Uterus (tissue), 4 donors: Measurements from ENCODE around the gene PEDS1. TPM values are rescaled to one million over a fixed set of nuclear protein-coding genes. Genes with fewer than 3 reads are reported as not detected.

Experiments
- DNase-seq, 2 donors: peaks; one replicate each; pipeline ENCODE4 v3.0.0-alpha.2; 2019 to 2020
- H3K27ac ChIP-seq, 2 donors: fragments of 200-600 bp; sonication (generic); 1 replicate in 1 of 2; 2 replicates in 1 of 2; pipeline ENCODE4 v1.5.1; 2016 to 2018
- H3K27me3 ChIP-seq, 2 donors: fragments of 200-600 bp; sonication (generic); one replicate each; pipeline ENCODE4 v1.5.1; 2018 to 2019; ENCODE audit warnings: control low read depth in 1 of 2
- H3K36me3 ChIP-seq, 2 donors: fragments of 200-600 bp; sonication (generic); one replicate each; pipeline ENCODE4 v1.5.1; 2019; ENCODE audit warnings: control low read depth in 1 of 2
- H3K4me1 ChIP-seq, 2 donors: fragments of 200-600 bp; sonication (generic); one replicate each; pipeline ENCODE4 v1.5.1; 2018 to 2019; ENCODE audit warnings: control low read depth in 1 of 2
- H3K4me3 ChIP-seq, 2 donors: fragments of 200-600 bp; sonication (generic); 1 replicate in 1 of 2; 2 replicates in 1 of 2; pipeline ENCODE4 v1.5.1; 2018 to 2019; ENCODE audit warnings: mild to moderate bottlenecking in 1 of 2
- H3K9me3 ChIP-seq, 2 donors: fragments of 200-600 bp; sonication (generic); one replicate each; pipeline ENCODE4 v1.5.1; 2019; ENCODE audit warnings: control low read depth in 1 of 2
- CTCF ChIP-seq, 4 experiments: fragments of 200-600 bp in 2 of 4; fragments of 450-650 bp in 2 of 4; sonication (generic) in 2 of 4; IDR thresholded peaks; one replicate each; pipeline ENCODE4 v1.5.1; 2016 to 2019; ENCODE audit warnings: antibody characterized with exemption in 4 of 4, mild to moderate bottlenecking in 2 of 4, moderate library complexity in 1 of 4
- POLR2A ChIP-seq, 2 donors: fragments of 450-650 bp; IDR thresholded peaks; one replicate each; pipeline ENCODE4 v1.6.1; 2016; ENCODE audit warnings: antibody characterized with exemption in 2 of 2, mild to moderate bottlenecking in 1 of 2, moderate library complexity in 1 of 2
- intact Hi-C: fragments of 100-400 bp; cut with DNase I; formaldehyde crosslinking; loops from one replicate; pipeline ENCODE4 v1.15.1; 2023; ENCODE audit warnings: low total_unique reads
- total RNA-seq, 4 donors: library from RNA; depleted of rRNA in 3 of 4; stranded (reverse); fragments of >200 nt in 3 of 4; gene quantifications; one replicate each; pipeline versions ENCODE4 v1.1.0 to v1.2.4, GENCODE V29; 2014 to 2023
- donor health status: DM: yes; HTN: yes; CAD: no.

PEDS1 gene
- total RNA-seq, 4 donors from 2014 or later, result 1.5 to 19.8 (median 6.1) TPM

DNA sequence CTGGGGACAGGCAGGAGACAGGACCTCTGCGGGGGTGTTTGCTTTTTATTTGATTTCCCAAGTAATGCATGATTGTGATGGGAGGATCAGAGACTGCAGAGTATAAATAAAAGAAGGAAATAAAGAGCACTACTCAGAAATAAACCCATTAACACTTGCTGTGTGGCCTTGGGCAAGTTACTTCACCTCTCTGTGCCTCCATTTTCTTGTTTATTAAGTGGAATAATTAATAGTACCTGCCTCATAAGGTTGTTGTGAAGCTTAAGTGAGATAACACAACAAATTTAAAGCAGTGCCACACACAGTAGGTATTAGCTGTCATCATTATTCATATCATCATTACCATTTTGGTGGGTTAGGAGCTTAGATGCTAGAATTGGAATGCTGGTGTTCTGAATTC is 45.2 kb upstream of the PEDS1 start:
- H3K4me3 ChIP-seq, result no peak overlapping the region
- no peaks in the 10 kb centered on the region for H3K27me3 ChIP-seq
- H3K9me3 ChIP-seq, result no peaks in the 10 kb centered on the region
- no peak for TF ChIP-seq POLR2A (IDR thresholded peaks at IDR 0.05)
- no peak for TF ChIP-seq CTCF (IDR thresholded peaks at IDR 0.05)
- H3K27ac ChIP-seq, result peak overlapping the region; percentile 54 to 63
- DNase-seq, result no peak
- intact Hi-C loops, result loop anchor here (10.0 kb wide), 1 partner anchor 86 kb away; no protein-coding TSS in a partner anchor
- H3K4me1 ChIP-seq, result no peaks in the 10 kb centered on the region
- H3K36me3 ChIP-seq, result no peaks in the 10 kb centered on the region

GRCh38 chr20:50198180-50198666 is 44.7 kb upstream of the PEDS1 start:
- Histone ChIP-seq H3K4me1 (no peaks in the 10 kb centered on the region), H3K9me3 (no peaks in the 10 kb centered on the region), H3K27ac (peak overlapping the region; percentile 54 to 63), H3K4me3 (no peak overlapping the region), H3K36me3 (no peaks in the 10 kb centered on the region), H3K27me3 (no peaks in the 10 kb centered on the region)
- TF ChIP-seq CTCF (IDR thresholded peaks at IDR 0.05) (no peak), POLR2A (IDR thresholded peaks at IDR 0.05) (no peak)
- DNase-seq, result peak in 1 of 2 donors; percentile 48
- intact Hi-C loops, result loop anchor here (10.0 kb wide), 1 partner anchor 87 kb away; no protein-coding TSS in a partner anchor

GRCh38 chr20:50197463-50198179 is 44.1 kb upstream of the PEDS1 start:
- DNase-seq, result no peak
- H3K9me3 ChIP-seq, result no peaks in the 10 kb centered on the region
- H3K36me3 ChIP-seq, result no peaks in the 10 kb centered on the region
- H3K27me3 ChIP-seq, result no peaks in the 10 kb centered on the region
- intact Hi-C loops, result loop anchor here (10.0 kb wide), 1 partner anchor 87 kb away; no protein-coding TSS in a partner anchor
- TF ChIP-seq POLR2A (IDR thresholded peaks at IDR 0.05), result no peak
- TF ChIP-seq CTCF (IDR thresholded peaks at IDR 0.05), result no peak
- H3K4me3 ChIP-seq, result no peak overlapping the region
- H3K27ac ChIP-seq, result peak overlapping the region; percentile 22 to 66
- H3K4me1 ChIP-seq, result no peaks in the 10 kb centered on the region

GRCh38 chr20:50196896-50197295 is 43.4 kb upstream of the PEDS1 start:
- no peak overlapping the region for H3K4me3 ChIP-seq
- intact Hi-C loops, result loop anchor here (10.0 kb wide), 1 partner anchor 88 kb away; no protein-coding TSS in a partner anchor
- H3K36me3 ChIP-seq, result no peaks in the 10 kb centered on the region
- H3K4me1 ChIP-seq, result no peaks in the 10 kb centered on the region
- H3K27me3 ChIP-seq, result no peaks in the 10 kb centered on the region
- no peaks in the 10 kb centered on the region for H3K9me3 ChIP-seq
- TF ChIP-seq CTCF (IDR thresholded peaks at IDR 0.05) (no peak), POLR2A (IDR thresholded peaks at IDR 0.05) (no peak)
- H3K27ac ChIP-seq, result peak overlapping the region; percentile 22 to 66
- DNase-seq, result no peak

DNA sequence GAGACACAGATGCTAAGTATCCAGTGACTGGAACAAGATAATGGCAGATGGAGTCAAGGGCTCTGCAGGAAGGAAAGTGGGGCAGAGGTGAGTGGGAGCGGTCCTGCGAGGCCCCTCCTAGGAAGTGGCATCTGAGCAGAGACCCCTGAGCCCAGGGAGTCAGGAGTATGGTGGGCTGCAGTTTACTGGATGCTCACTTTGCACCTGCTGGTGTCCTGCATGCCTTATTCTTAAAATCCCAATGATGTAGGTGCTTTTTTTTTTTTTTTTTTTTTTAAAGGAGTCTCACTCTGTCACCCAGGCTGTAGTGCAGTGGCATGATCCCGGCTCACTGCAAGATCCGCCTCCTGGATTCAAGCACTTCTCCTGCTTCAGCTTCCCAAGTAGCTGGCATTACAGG is 42.7 kb upstream of the PEDS1 start:
- H3K4me3 ChIP-seq, result no peak overlapping the region
- no peaks in the 10 kb centered on the region for H3K27me3 ChIP-seq
- no peaks in the 10 kb centered on the region for H3K4me1 ChIP-seq
- TF ChIP-seq CTCF (IDR thresholded peaks at IDR 0.05) (no peak), POLR2A (IDR thresholded peaks at IDR 0.05) (no peak)
- peak overlapping the region in 1 of 2 donors; percentile 100 for H3K27ac ChIP-seq
- DNase-seq, result no peak
- no peaks in the 10 kb centered on the region for H3K36me3 ChIP-seq
- H3K9me3 ChIP-seq, result no peaks in the 10 kb centered on the region
- intact Hi-C loops, result loop anchor here (10.0 kb wide), 1 partner anchor 89 kb away; no protein-coding TSS in a partner anchor
